Measurements from ENCODE around the gene PRDM1.

Gene PRDM1

DNA sequence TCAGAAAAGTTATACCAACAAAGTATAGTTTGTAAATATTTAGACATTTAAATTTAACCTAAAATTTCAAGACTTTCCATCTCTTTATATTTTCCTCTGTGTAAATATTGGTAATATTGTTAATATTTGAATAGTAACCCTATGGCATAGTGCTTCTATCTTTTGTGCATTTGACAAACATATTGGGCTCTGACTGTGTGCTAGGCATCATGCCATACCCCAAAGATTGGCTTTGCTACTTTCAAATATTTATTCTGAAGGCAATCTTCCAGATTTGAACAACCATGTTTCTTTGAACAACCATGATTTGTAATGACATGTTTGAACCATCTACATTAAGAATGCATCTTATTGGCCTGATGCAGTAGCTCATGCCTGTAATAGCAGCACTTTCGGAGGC, 15.5 kb upstream of the PRDM1 start:
- no peak for DNase-seq (ENCODE audit: low read depth in 2 of 2)

DNA sequence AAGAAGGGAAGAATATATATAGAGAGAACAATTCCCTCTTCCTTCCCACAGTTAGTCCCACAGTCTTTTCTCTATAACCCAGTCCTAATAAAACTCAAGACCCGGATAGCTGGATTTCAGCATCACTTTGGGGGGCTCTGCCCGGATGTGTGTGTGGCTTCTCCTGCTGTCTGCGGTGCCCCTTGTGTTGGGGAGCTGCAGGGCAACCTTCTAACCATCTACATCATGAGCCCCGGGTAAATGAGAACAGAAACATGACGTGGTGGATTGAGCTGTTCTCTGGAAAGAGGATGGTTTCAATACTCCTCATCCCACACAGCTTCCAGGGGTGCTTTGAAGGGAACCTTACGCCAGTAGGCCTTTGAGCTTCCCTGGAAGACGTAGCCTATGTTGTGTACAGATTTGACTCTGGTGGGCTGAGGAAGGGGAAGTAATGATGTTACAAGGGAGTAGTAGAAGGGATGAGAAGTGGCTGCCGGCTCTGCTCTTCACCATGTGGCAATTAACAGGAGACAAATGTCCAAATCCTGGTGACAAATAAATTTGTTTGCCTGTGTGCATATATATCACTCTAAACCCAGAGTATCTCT, 13.5 kb upstream of the PRDM1 start:
- no peak for DNase-seq (ENCODE audit: low read depth in 2 of 2)

DNA sequence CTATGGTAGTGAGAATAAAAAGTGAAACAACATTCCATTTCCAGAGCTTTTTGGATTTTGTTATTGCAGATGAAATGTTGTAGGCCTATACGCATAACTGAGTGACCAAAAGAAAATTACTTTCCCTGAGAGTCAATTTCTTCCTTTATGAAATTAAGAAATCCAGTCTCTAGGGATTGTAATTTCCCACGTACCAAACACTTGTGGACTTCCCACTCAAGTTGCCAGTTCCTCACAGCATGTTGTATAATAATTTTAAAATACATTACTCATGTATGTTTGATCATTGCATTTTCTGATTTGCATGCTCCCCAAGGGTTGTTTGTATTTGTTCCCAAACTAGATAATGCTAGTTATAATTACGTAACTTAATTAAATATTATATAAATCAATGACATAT, 12.0 kb upstream of the PRDM1 start:
- DNase-seq (ENCODE audit: low read depth in 2 of 2) = no peak

- DNase-seq (ENCODE audit: low read depth in 2 of 2) = no peak
Observed at GRCh38 chr6:106076139-106076538, 10.0 kb upstream of the PRDM1 start.

DNA sequence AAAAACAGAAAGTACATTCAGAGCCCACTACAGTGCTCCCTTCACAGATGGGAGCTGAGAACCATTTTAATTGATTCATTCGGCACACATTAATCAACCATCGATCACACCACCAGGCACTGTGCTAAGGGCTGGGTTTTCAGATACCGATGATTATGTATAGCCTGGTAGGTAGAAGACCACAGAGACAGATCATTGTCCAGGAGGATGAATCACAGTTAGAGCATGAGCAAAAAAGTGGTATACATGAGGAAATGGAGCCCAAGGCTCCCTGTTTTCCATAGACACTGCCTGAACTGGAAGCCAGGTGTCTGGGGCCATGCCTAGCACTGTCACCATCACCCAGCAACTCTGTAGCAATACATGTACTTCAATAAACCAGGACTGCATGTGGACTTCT, 9.0 kb upstream of the PRDM1 start:
- DNase-seq (ENCODE audit: low read depth in 2 of 2) = no peak

DNA sequence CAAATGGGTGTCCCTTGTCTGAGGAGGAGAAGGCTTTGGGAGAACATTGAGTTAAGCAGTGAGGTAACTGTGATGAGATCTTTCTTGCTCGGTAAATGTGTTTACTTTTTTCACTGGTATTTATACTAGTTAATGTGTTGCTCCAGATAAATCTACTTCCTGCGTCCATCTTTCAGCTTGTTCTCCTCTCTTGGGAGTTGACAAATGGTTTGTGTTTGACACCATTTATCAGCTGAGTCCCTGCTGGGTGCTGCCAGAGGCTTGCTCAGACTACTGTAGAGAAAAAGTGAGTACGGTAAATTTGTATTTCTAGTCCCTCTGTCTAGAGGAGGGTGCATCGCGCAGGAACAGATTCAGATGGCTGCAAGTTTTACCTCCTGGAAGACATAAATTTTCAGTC, 8.3 kb upstream of the PRDM1 start:
- DNase-seq (ENCODE audit: low read depth in 2 of 2) = no peak

GRCh38 chr6:106079961-106080762, 6.0 kb upstream of the PRDM1 start:
- DNase-seq (ENCODE audit: low read depth in 2 of 2) = no peak

- DNase-seq (ENCODE audit: low read depth in 2 of 2) = no peak
Observed at GRCh38 chr6:106080763-106081095, 5.4 kb upstream of the PRDM1 start.

DNA sequence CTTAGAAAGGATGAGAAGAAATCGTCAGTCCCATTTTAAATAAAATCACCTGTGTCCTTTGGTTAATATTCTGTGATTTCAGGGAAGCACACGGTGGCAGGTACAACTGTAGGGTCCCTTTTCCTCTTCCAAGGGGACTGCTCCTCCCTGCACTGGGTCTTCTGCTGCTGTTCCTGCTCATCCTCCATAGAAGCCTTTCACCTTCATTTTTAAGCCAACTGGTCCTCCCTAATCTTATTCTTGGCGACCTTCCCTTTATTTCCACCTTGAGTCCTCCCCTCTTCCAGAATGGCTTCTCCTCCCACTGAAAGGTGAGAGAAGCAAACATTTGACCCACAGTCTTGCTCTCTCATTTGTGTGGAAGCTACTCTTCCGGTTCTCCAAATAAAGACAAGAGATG, 4.4 kb upstream of the PRDM1 start:
- DNase-seq (ENCODE audit: low read depth in 2 of 2) = no peak

DNA sequence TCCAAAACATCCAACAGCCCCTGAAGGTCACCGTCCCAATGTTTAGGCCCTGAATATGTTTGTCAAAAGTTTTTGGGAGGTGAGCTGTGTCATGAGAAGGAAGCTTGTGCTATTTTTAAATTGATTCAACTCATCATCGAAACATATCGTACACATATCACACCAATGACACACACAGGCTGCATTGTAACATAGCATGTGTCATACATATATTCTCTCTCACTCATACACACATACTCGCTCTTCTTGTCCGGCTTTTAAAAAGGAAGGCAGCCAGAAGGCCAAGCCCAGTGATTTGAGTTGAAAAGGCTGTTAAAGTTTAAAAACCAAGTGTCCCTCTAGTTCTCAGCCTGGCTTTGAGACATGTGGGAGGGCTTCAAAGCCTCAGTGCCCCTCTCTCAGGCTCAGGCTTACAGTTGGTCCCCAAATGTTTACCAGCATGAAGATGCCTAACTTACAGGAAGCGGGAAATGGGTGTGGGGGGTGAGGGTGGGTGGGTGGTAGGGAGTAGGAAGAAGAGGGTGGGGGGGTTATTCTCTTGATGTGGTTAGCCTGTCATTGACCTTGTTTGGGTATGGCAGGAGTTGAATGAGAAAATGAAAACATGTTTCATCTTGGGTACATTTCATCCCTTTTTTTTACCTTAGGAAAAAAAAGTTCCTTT, 3.3 kb upstream of the PRDM1 start:
- DNase-seq (ENCODE audit: low read depth in 2 of 2) = peak in 1 of 2 experiments; percentile 60

DNA sequence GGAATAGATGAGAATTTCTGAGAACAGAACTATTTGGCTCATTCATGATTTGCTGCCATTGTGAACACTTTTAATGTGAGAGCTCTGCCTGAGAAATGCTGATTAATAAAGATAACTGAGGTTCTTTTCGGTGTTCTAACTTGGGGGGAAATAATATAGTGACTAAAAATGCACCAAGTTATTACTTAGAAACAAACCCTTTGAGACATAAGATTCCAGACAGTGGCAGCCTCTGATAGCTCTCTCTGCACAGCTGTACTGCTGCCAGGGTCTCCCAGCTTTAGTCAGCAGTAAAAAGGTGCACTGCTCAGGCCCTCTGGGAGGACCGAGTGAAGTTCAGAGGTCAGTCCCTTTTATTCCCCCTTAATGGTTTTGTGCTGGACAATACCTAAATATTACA, 2.5 kb upstream of the PRDM1 start:
- DNase-seq (ENCODE audit: low read depth in 2 of 2) = no peak

GRCh38 chr6:106084106-106084988, 1.8 kb upstream of the PRDM1 start:
- DNase-seq (ENCODE audit: low read depth in 2 of 2) = peak; percentile 83 to 86

DNA sequence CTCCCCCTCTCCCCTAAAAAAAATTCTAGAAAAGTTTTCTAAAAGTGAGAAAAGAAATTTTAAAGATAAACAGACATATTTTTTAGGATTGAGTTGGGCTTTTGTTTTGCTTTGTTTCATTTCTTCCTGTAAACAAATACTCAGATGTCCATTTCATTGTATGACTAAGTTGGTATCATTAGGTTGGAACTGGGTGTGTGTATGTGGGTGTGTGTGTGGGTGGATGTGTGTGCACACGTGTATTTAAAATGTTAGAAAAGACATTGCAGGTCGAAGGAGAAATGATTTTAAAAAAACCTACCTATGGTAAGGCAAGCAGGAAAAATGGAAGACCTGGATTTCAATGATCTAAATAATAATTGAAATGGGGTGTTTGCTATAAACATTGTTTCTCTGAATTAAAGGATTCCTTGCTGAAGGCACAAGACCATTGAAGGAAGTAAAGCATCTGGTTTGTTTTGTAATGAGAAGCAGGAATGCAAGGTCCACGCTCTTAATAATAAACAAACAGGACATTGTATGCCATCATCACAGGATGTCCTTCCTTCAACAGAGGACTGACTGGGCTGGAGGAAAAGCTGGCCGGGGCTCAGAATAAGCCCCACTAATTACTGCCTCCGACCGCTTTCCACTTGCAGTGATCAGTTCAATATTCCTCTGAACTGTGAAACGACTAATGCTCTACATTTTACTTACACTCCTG, 996 bp upstream of the PRDM1 start:
- no peak for DNase-seq (ENCODE audit: low read depth in 2 of 2)

DNA sequence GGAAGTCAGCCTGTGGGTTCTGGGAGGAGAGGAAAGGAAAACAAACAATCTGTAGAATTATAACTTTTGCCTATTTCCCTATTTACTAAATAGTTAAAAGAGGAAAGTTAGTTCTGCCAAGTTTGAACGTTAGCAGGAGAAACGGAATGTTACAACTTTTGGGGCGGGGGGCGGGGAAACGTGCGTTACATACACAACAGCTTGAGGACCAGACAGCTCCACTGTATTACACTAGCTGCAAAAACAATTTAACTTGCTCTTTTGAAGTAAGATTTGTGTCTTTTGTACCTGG, 498 bp upstream of the PRDM1 start:
- no peak for DNase-seq (ENCODE audit: low read depth in 2 of 2)

GRCh38 chr6:106086814-106087175, 659 bp downstream of the PRDM1 start:
- no peak for DNase-seq (ENCODE audit: low read depth in 2 of 2)

DNA sequence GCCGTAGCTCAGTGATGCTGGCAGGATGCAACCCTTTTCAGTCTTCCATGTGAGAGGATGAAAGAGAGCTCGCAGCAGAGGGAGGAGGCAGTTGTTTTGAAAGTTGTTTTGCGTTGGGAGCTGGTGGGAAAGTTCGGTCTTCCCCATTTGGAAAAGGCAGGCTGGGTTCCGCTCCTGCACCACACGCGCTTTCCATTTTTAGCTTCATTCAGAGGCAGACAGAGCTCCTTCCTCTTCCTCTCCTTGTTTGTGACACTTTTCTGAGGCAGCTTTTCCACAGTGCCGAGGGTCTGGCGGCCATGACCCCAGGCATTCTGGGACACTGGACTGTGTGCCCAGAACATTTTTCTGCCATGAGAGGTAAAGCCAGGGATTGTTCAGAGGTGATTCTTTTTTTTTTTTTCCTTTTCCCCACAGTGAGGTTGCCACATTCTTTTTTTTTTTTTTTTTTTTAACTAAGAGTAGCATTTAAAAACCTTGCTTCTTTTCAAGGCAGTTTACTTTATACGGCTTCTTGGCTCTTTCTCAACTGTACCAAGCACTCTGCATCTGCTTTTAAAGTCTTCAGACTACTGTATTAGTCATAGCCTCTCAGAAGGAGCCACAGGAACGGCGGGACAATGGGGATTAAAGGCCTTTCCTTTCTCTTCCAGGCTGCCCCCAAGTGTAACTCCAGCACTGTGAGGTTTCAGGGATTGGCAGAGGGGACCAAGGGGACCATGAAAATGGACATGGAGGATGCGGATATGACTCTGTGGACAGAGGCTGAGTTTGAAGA, 1.6 kb downstream of the PRDM1 start:
- DNase-seq (ENCODE audit: low read depth in 2 of 2) = no peak

DNA sequence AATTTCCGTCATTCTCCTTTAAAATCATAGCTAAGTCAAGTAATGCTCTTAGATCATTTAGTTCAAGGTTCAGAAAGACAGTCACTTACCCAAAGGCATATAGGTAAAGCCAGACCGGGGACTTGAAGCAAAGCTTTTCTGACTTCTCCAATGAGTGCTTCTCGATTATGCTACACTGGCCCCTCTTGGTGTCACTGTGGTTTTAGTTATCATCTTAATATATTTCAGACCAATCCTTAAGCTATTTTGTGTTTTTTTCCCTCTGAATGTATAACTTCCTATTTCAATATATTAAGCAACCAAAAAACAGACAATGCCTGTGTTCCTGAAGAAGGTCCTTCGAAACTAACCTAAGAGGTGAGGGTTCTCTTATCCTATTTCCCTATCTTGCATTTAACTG, 3.9 kb downstream of the PRDM1 start:
- DNase-seq (ENCODE audit: low read depth in 2 of 2) = no peak

GRCh38 chr6:106092279-106092678, 6.1 kb downstream of the PRDM1 start:
- DNase-seq (ENCODE audit: low read depth in 2 of 2) = no peak

DNA sequence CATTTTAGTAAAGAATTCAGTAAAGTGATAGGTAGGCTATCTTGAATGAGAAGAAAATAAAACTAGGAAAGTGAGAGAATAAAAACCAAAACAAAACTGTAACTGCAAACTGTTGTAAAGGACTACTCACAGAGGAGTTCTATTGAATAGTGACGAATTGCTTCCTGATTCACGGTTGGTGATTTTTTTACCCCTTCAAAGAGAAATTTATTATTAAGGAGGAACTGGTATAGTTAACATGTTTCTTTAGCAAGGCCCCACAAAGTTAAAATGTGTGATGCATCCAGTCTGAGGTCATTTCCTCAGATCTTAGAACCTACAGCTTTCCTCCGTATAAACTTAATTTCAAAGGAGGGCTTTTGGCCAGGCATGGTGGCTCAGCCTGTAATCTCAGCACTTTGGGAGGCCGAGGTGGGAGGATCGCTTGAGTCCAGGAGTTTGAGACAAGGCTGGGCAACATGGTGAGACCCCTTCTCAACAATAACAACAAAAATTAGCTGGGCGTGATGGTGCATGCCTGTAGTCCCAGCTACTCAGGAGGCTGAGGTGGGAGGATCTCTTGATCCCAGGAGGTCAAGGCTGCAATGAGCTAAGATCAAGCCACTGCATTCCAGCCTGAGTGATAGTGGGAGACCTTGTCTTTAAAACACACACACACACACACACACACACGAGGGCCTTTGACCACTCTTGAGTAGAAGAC, 8.3 kb downstream of the PRDM1 start:
- DNase-seq (ENCODE audit: low read depth in 2 of 2) = no peak

GRCh38 chr6:106094964-106095335, 8.8 kb downstream of the PRDM1 start:
- no peak for DNase-seq (ENCODE audit: low read depth in 2 of 2)
